Activated naive CD4-positive, alpha-beta T cell treated with anti-CD3 and anti-CD28 coated beads for 36 hours (primary cell): Measurements from ENCODE around the gene DNAJC3. TPM values are rescaled to one million over a fixed set of nuclear protein-coding genes. Genes with fewer than 3 reads are reported as not detected.
"Not testable (repeated sequence)": the region's sequence is repeated elsewhere in the genome, so short reads cannot be mapped to it uniquely, and the experiment has no call there.

Experiments used
- CTCF ChIA-PET: fragments of 350-600 bp; sonication (Branson Sonifier 250); formaldehyde crosslinking; loops from one replicate; lab custom pipeline; 2021; ENCODE audit warnings: antibody characterized with exemption; lab: Charles Lee
- DNase-seq: peaks from one replicate; pipeline ENCODE4 v3.0.0-alpha.2; 2020
- H3K27ac Mint-ChIP-seq: one replicate; pipeline ENCODE4 v1.8.0; 2021; ENCODE audit warnings: mild to moderate bottlenecking, mixed read lengths
- H3K27me3 Mint-ChIP-seq: one replicate; pipeline ENCODE4 v1.8.0; 2021; ENCODE audit warnings: low read depth, mixed read lengths
- H3K36me3 Mint-ChIP-seq: one replicate; pipeline ENCODE4 v1.8.0; 2021; ENCODE audit warnings: low read depth, mixed read lengths
- H3K4me1 Mint-ChIP-seq: one replicate; pipeline ENCODE4 v1.8.0; 2021; ENCODE audit warnings: low read depth, mixed read lengths
- H3K4me3 Mint-ChIP-seq: one replicate; pipeline ENCODE4 v1.8.0; 2021; ENCODE audit warnings: mild to moderate bottlenecking, moderate library complexity, mixed read lengths
- H3K9me3 Mint-ChIP-seq: one replicate; pipeline ENCODE4 v1.8.0; 2021; ENCODE audit warnings: mixed read lengths
- intact Hi-C: fragments of 100-400 bp; cut with micrococcal nuclease; formaldehyde crosslinking; loops from one replicate; pipeline ENCODE4 v1.15.1; 2023
- total RNA-seq, 2 experiments: library from RNA; stranded (reverse); gene quantifications; one replicate each; pipeline ENCODE4 v1.2.3, GENCODE V29; 2021

Gene DNAJC3
- total RNA-seq, 2 experiments from 2014 or later: 13.8 to 14.0 TPM

GRCh38 chr13:95789315-95789714 lies 112.4 kb downstream of the DNAJC3 start:
- DNase-seq, intact Hi-C loops, H3K4me3 Mint-ChIP-seq, H3K9me3 Mint-ChIP-seq, H3K27me3 Mint-ChIP-seq, H3K4me1 Mint-ChIP-seq: not testable (repeated sequence)
- Mint-ChIP-seq H3K27ac (peak overlapping the region; percentile 30), H3K36me3 (peaks cover 63% of the 10 kb centered on the region)
- CTCF ChIA-PET: interaction anchor here (1.0 kb wide), 1 partner anchor 25 kb away, joined by 4 read pairs; no protein-coding TSS in a partner anchor

DNA sequence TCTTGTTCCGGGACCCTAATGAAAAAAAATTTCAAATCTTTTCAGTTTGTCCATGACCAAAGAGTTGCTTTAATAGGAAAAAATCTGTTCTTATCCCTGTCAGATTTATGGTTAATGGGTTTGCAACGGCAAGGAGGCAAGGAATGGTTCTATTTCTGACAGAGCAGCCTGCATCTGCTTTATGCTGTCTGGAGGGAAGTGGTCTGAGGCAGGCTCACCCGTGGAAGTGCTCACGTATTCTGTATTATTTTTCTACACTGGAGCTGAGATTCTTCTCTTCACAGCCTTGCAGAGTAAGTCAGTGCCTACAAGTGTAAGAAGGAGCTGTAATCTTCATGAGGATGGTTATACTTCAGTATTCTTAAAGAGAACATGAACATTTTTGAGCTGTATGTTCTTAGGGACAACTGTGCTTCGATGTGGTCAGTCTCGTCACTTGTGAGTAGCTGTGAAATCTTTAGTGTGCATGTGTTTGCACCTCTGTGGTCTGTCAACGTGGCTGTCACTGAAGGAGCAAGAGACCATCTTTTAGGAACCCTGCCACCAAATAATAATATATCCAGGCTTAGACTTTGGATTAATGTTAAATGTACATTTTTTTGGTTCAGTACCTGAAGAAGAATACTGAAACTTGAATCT lies 114.3 kb downstream of the DNAJC3 start:
- Mint-ChIP-seq H3K36me3 (peaks cover 56% of the 10 kb centered on the region), H3K27ac (no peak overlapping the region), H3K4me1 (no peaks in the 10 kb centered on the region), H3K9me3 (peaks cover 10% of the 10 kb centered on the region), H3K27me3 (no peaks in the 10 kb centered on the region), H3K4me3 (no peak overlapping the region)
- intact Hi-C loops: no loop called here
- CTCF ChIA-PET: interaction anchor here (1.0 kb wide), 1 partner anchor 43 kb away, joined by 4 read pairs; no protein-coding TSS in a partner anchor
- DNase-seq: no peak

- peaks cover 40% of the 10 kb centered on the region for H3K36me3 Mint-ChIP-seq
- no peak overlapping the region for H3K27ac Mint-ChIP-seq
- no peaks in the 10 kb centered on the region for H3K27me3 Mint-ChIP-seq
- H3K4me1 Mint-ChIP-seq: no peaks in the 10 kb centered on the region
- no peak overlapping the region for H3K4me3 Mint-ChIP-seq
- peaks cover 8% of the 10 kb centered on the region for H3K9me3 Mint-ChIP-seq
- DNase-seq: no peak
- intact Hi-C loops: no loop called here
- CTCF ChIA-PET: interaction anchor here (0.9 kb wide), 1 partner anchor 13 kb away, joined by 3 read pairs; no protein-coding TSS in a partner anchor
Measured at GRCh38 chr13:95793018-95793555, 116.1 kb downstream of the DNAJC3 start.

DNA sequence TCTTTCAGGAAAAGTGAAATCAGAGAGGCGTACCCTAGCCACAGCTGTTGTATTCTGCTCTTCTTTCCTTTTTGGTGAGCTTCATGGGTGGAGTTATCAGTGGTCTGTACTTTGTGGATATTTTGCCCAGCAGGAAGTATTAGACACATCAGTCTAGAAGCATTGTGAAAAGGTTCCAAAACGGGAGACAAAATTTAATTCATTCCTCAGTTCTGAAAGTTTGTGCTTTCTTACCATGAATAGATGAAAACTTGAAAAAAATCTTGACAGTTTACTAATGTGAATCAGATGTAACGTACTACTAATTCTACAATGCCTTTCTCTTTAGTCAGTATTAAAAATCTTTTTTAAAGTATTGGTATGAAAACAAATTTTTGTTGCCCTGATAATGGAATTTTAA lies 116.8 kb downstream of the DNAJC3 start:
- Mint-ChIP-seq H3K9me3 (peaks cover 5% of the 10 kb centered on the region), H3K36me3 (peaks cover 33% of the 10 kb centered on the region), H3K4me3 (no peak overlapping the region), H3K27me3 (no peaks in the 10 kb centered on the region), H3K4me1 (no peaks in the 10 kb centered on the region), H3K27ac (no peak overlapping the region)
- no peak for DNase-seq
- intact Hi-C loops: no loop called here
- CTCF ChIA-PET: no interaction called here

- H3K9me3 Mint-ChIP-seq: no peaks in the 10 kb centered on the region
Measured at GRCh38 chr13:95797016-95797415, 120.1 kb downstream of the DNAJC3 start.

GRCh38 chr13:95800436-95800835 lies 123.5 kb downstream of the DNAJC3 start:
- no peak overlapping the region for H3K27ac Mint-ChIP-seq
- H3K4me1 Mint-ChIP-seq: no peaks in the 10 kb centered on the region
- peaks cover 7% of the 10 kb centered on the region for H3K27me3 Mint-ChIP-seq
- H3K9me3 Mint-ChIP-seq: no peaks in the 10 kb centered on the region
- no peaks in the 10 kb centered on the region for H3K36me3 Mint-ChIP-seq
- intact Hi-C loops: no loop called here
- no peak overlapping the region for H3K4me3 Mint-ChIP-seq
- CTCF ChIA-PET: interaction anchor here (0.7 kb wide), 1 partner anchor 33 kb away, joined by 5 read pairs; no protein-coding TSS in a partner anchor
- no peak for DNase-seq

More at GRCh38 chr13:95797016-95797415, 120.1 kb downstream of the DNAJC3 start:
- no peaks in the 10 kb centered on the region for H3K4me1 Mint-ChIP-seq
- no peak overlapping the region for H3K27ac Mint-ChIP-seq
- H3K36me3 Mint-ChIP-seq: peaks cover 13% of the 10 kb centered on the region
- H3K27me3 Mint-ChIP-seq: no peaks in the 10 kb centered on the region
- no peak overlapping the region for H3K4me3 Mint-ChIP-seq
- CTCF ChIA-PET: no interaction called here
- intact Hi-C loops: no loop called here
- no peak for DNase-seq

- CTCF ChIA-PET: no interaction called here
- H3K36me3 Mint-ChIP-seq: no peaks in the 10 kb centered on the region
Measured at GRCh38 chr13:95801825-95802224, 124.9 kb downstream of the DNAJC3 start.

GRCh38 chr13:95805921-95806320 lies 129.0 kb downstream of the DNAJC3 start:
- intact Hi-C loops: no loop called here
- Mint-ChIP-seq H3K4me1 (no peaks in the 10 kb centered on the region), H3K27ac (no peak overlapping the region), H3K27me3 (peaks cover 39% of the 10 kb centered on the region), H3K4me3 (no peak overlapping the region), H3K36me3 (no peaks in the 10 kb centered on the region), H3K9me3 (peaks cover 7% of the 10 kb centered on the region)
- CTCF ChIA-PET: no interaction called here
- no peak for DNase-seq

More at GRCh38 chr13:95801825-95802224, 124.9 kb downstream of the DNAJC3 start:
- Mint-ChIP-seq H3K4me3 (no peak overlapping the region), H3K27me3 (peaks cover 12% of the 10 kb centered on the region), H3K4me1 (no peaks in the 10 kb centered on the region), H3K9me3 (peaks cover 3% of the 10 kb centered on the region), H3K27ac (no peak overlapping the region)
- intact Hi-C loops: no loop called here
- DNase-seq: no peak

DNA sequence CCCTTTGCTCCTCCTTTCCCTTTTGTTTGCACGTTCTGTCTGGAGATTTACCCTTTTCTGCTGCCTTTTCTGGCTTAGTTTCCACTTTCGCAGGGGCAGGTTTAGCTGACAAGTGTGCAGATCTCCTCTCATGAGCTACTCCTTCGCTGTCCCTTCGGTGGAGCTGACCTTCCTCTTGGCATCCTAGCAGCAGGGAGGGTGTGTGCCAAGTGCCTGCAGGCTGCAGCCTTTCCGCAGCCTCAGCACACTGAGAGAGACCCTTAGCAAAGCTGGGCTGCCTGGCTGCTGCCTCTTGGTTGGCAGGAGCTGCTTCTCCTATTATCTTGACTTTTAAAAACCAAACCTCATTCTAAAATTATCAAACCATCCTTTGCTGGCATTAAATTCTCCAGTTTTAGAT lies 132.5 kb downstream of the DNAJC3 start:
- CTCF ChIA-PET: no interaction called here
- H3K27ac Mint-ChIP-seq: no peak overlapping the region
- intact Hi-C loops: no loop called here
- H3K27me3 Mint-ChIP-seq: peaks cover 36% of the 10 kb centered on the region
- H3K9me3 Mint-ChIP-seq: peaks cover 19% of the 10 kb centered on the region
- no peak for DNase-seq
- no peaks in the 10 kb centered on the region for H3K4me1 Mint-ChIP-seq
- H3K4me3 Mint-ChIP-seq: no peak overlapping the region
- peaks cover under 1% of the 10 kb centered on the region for H3K36me3 Mint-ChIP-seq

GRCh38 chr13:95813139-95813538 lies 136.2 kb downstream of the DNAJC3 start:
- H3K4me1 Mint-ChIP-seq: no peaks in the 10 kb centered on the region
- no peak for DNase-seq
- H3K27ac Mint-ChIP-seq: no peak overlapping the region
- peaks cover 25% of the 10 kb centered on the region for H3K27me3 Mint-ChIP-seq
- intact Hi-C loops: no loop called here
- H3K9me3 Mint-ChIP-seq: peaks cover 17% of the 10 kb centered on the region
- H3K4me3 Mint-ChIP-seq: no peak overlapping the region
- CTCF ChIA-PET: no interaction called here
- peaks cover 1% of the 10 kb centered on the region for H3K36me3 Mint-ChIP-seq

GRCh38 chr13:95814495-95814894 lies 137.6 kb downstream of the DNAJC3 start:
- Mint-ChIP-seq H3K36me3 (peaks cover 1% of the 10 kb centered on the region), H3K27me3 (peaks cover 13% of the 10 kb centered on the region), H3K4me3 (no peak overlapping the region), H3K9me3 (peaks cover 13% of the 10 kb centered on the region), H3K4me1 (no peaks in the 10 kb centered on the region), H3K27ac (no peak overlapping the region)
- CTCF ChIA-PET: no interaction called here
- no peak for DNase-seq
- intact Hi-C loops: no loop called here

DNA sequence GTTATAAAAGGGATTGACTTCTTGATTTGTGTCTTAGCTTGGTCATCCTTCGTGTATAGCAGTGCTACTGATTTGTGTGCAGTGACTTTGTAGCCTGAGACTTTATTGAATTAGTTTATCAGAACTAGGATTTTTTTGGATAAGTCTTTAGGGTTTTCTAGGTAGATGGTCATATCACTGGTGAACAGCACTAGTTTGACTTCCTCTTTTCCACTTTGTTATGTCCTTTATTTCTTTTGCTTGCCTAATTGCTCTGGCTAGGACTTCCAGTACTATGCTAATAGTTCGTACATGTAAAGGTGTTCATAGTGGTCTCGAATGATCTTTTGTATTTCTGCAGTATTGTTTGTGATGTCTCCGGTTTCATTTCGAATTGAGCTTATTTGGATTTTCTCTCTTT lies 145.4 kb downstream of the DNAJC3 start:
- Mint-ChIP-seq H3K4me3 (no peak overlapping the region), H3K27ac (no peak overlapping the region)
- CTCF ChIA-PET: interaction anchor here (4.7 kb wide), 1 partner anchor 11 kb away, joined by 28 read pairs; no protein-coding TSS in a partner anchor

GRCh38 chr13:95833126-95833525 lies 156.2 kb downstream of the DNAJC3 start:
- Mint-ChIP-seq H3K27ac (no peak overlapping the region), H3K4me1 (no peaks in the 10 kb centered on the region), H3K4me3 (no peak overlapping the region), H3K9me3 (peaks cover 8% of the 10 kb centered on the region), H3K36me3 (no peaks in the 10 kb centered on the region), H3K27me3 (peaks cover 25% of the 10 kb centered on the region)
- intact Hi-C loops: loop anchor here (5.0 kb wide), 3 partner anchors 281 to 536 kb away; partner anchors contain the start of gene CLDN10
- DNase-seq: no peak
- CTCF ChIA-PET: interaction anchor here (0.6 to 6.5 kb wide), 21 partner anchors 10 to 452 kb away, joined by 3 to 144 read pairs (median 4); no protein-coding TSS in a partner anchor

More for the DNA sequence above, 145.4 kb downstream of the DNAJC3 start:
- Mint-ChIP-seq H3K36me3 (no peaks in the 10 kb centered on the region), H3K9me3 (no peaks in the 10 kb centered on the region), H3K27me3 (peaks cover 21% of the 10 kb centered on the region), H3K4me1 (no peaks in the 10 kb centered on the region)
- intact Hi-C loops: no loop called here
- DNase-seq: no peak
